Fibroblast of peridontal ligament (primary cell): Measurements from ENCODE around the gene NBAS.
A peak's percentile ranks its signal among the peaks of the same experiment; 100 is the strongest.
"Not testable (repeated sequence)": the region's sequence is repeated elsewhere in the genome, so short reads cannot be mapped to it uniquely, and the experiment has no call there.

Experiments
- DNase-seq: peaks from one replicate; pipeline ENCODE4 v3.0.0-alpha.2; 2010; ENCODE audit errors: extremely low read depth

The NBAS gene

DNA sequence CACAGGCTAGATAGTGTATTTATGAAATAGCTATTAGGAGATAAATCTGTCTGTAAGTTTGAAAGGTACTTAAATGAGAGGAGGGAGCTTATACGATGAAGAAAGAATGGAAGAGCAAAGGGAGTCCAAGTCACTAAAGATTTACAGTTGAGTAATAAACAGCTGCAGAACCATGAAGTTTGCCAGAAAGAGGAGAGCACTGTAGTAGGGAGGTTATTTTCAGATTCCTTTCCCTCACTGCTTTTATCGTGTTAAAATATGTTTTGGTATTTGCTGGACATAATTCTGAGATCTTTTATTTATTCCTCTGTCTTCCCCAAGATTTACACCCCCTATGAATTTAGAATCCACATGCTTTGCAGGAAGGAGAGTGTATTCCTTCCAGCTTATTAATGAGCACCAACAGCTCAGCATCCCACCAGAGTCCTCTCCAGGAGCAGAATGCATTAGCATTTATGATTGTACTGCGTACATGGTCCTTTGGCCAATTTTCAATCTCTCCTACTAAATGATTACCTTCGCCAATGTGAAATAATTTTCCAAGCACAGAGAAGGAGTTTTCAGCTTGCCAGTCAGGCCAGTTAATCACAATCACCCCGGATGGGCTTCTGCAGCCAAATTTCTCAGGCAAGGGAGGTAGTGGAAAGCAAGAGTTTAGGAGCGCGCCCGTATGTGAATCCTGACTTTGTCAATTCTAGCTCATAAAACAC, 297.0 kb downstream of the NBAS start:
- DNase-seq = no peak

DNA sequence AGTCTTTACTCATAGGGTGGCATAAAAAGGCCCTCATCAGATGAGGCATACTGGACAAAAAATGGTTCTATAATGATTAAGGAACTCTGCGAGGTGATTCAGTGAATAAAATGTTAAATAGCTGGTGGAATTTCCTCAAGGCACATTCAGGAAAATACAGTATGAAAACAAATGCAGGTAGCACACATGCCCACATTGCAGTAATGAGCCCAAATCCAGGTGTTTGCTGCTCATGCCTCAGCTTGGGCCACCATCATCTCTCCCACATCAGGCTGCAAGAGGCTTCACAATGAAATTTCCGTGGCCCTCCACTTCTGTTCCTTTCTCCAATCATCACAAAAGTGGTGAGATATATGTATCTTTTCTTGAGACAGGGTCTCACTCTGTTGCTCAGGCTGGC, 298.3 kb downstream of the NBAS start:
- DNase-seq = no peak

DNA sequence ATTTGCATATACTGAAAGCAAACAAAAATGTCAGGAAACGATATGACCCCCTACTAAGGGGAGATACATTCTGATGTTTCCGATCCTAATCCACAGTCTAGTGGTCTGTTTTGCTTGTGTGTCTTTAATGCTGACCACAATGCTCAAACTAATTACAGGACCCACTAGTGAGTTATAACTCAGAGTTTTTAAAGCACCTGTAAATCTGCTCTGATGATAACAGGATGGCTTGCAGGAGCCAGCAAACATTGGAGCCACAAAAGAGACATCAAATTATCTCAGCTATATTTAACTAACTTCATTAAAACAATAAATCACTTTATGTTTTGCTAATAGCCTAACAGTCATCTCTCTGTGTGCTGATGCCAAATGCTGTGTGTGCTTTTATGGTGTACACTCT, 300.3 kb downstream of the NBAS start:
- no peak for DNase-seq

DNA sequence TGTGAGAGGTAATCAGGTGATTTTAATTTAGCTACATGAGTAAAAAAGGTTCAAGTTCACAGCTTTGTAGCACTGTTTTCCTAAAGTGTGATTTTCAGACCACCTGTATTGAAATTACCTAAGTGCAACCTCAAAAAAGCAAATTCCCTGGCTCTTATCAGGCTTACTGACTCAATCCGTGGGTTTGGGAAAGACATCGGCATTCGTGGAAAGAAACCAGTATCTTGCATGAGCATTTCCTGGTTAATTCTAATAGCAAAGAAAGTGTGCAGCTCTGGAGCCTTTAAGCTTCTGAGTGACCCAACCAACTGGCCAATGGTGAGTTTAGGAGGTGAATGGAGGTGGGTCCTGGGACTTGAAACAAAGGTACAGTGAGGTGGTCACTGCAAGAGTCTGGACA, 300.9 kb downstream of the NBAS start:
- DNase-seq = no peak

DNA sequence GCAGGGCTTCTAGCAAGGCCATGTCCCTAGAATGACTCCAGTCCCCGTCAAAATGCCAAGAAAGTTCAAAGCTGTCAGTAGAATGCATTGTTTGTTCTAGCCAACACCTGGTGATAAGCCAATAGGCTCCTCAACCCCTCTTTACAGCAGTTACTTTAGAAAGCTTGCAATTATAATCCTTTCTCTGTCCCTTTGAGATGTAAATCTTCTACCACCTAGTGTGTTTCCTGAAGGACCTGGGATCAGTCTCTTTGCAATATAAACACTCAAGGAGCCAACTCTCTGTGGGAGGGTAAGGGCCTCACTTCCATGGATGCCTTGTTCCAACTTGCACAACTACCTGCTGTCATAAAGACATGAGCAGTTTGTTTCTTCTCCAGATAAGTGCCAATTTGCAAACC, 301.8 kb downstream of the NBAS start:
- no peak for DNase-seq

DNA sequence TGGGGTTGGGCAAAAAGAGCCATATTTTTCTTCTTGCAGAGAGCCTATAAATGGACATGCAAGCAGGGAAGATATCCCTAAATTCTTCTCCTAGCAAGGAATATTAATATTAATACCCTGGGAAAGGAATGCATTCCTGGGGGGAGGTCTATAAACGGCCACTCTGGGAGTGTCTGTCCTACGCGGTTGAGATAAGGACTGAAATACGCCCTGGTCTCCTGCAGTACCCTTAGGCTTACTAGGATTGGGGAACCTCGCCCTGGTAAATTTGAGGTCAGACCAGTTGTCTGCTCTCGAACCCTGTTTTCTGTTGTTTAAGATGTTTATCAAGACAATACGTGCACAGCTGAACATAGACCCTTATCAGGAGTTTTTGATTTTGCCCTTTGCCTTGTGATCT, 302.7 kb downstream of the NBAS start:
- DNase-seq = not testable (repeated sequence)

DNA sequence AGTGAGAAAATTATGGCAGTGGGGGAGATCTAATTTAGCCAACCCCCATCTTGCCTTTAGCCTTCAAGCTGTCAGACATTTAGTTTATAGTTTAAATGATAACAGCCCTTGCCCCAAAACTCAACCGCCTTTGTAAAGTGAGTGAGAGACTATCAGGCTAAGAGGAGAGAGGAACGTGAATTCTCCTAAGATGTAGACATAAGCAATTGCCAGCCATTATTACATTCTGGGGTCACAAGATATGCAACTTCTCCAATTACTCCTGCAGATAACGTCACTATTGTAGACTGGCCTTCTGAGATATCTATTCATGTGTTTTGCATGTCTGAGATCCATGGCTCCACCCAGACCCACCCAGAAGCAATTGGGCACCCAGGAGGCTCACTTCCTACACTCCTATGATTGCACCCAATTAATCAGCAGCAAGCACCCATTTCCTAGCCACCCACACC, 307.3 kb downstream of the NBAS start:
- DNase-seq = no peak

DNA sequence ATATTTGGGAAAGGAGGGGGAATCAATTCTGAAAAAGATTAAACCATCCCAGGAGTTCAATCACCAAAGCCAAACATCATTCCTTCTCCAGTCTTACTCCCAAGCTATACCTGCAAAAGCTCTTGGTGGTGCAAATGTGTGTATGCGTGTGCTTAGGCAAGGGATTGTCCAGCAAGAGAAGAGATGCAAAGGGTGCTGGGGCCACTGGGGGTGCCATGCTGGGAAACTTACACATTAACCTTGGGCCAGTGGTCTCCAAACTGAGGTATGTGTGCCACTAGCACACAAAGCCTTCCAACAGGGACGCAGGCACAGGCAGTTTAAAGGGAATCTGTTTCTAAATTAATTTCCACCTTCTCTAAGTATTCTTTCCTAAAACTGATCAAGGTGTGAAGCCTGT, 307.9 kb downstream of the NBAS start:
- no peak for DNase-seq

DNA sequence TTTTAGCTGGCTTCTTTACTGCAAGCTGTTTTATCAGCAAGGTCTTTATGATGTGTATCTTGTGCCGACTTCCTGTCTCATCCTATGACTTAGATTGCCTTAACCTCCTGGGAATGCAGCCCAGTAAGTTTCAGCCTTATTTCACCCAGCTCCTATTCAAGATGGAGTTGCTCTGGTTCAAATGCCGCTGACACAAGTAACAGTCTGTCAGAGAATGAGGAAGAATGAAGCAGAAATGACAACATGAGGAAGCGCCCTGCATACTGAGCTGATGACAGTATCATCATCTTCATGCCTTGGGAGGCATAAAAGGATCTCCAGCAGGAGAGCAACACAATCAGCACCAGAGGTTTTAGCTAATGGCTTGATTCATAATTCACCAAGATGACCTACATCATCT, 309.4 kb downstream of the NBAS start:
- DNase-seq = no peak

DNA sequence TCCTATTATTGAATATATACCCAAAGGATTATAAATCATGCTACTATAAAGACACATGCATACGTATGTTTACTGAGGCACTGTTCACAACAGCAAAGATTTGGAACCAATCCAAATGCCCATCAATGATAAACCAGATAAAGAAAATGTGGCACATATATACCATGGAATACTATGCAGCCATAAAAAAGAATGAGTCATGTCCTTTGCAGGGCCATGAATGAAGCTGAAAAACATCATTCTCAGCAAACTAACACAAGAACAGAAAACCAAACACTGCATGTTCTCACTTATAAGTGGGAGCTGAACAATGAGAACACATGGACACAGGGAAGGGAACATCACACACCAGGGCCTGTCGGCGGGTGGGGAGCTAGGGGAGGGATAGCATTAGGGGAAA, 310.2 kb downstream of the NBAS start:
- not testable (repeated sequence) for DNase-seq

DNA sequence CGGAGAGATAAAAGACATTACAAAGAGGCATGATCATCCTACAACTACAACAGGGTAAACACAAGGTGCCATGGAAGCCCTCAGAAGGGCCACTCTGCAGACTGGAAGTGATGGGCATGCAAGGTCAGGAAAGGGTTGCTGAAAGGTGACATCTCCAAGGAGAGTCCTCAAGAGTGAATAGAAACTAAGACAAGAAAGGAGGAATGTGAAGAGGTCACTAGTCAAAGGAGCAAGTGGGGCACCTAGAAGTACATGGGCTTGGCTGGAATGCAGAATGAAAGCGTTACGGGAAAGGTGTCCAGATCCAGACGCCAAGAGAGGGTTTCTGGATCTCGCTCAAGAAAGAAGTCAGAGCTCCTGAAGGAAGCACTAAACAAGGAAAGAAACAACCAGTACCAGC, 314.3 kb downstream of the NBAS start:
- no peak for DNase-seq

DNA sequence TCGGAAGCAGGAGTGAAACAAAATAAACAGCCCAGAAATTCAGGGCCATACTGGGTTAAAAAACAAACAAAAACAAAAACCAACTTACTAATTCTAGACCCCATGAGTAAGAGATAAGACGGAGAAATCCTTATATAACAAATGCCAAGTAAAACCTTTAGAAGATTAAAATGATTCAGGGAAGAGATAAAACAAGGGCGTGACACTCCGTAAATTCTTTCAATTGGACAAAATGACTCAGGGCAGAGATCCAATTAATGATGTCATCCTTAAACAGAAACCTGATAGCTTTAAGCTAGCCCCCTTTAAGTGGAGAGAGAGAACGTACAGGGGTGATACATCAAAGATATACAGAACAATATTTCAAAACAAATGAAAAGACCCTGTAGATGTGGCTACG, 317.4 kb downstream of the NBAS start:
- DNase-seq = peak; percentile 5

DNA sequence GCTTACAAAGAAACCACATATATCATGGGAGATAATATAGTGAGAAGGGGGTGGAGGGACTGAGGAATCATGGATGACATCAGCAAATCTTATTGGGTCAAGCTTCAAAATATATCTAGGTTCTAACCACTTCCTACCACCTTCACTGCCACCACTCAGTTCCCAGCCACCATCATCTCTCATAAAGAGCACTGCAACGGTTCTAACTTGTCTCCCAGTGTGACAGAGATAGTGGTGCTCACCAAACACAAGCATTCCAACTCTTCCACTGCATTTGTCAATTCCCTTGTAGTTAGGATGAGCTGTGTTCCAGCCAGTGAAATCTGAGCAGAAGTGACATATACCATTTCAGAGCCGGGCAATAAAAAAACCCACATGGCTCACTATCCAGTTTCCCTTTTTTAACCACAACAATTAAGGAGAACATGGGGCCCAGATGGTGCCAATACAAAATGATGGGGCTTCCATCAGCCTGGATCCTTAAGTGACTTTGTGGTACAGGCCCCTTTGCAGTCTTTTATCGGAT, 318.1 kb downstream of the NBAS start:
- peak; percentile 12 for DNase-seq

DNA sequence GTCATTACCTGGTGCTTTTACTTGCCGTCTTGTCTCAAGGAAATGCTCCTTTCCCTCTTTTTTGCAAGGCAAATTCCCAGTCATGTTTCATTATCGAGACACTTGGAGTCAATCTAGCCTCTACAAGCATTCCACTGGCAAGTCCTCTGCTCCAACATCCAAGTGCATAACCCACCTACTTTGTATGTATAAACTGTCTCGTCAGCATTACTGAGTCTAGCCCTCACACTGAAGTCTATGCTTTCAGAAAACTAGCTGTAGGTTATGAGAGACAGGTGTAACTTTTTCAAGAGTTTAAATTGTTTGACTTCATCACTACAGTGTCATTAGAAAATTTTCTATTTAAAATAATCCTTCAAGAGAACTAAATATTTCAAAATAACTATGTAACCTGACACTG, 319.2 kb downstream of the NBAS start:
- DNase-seq = no peak

DNA sequence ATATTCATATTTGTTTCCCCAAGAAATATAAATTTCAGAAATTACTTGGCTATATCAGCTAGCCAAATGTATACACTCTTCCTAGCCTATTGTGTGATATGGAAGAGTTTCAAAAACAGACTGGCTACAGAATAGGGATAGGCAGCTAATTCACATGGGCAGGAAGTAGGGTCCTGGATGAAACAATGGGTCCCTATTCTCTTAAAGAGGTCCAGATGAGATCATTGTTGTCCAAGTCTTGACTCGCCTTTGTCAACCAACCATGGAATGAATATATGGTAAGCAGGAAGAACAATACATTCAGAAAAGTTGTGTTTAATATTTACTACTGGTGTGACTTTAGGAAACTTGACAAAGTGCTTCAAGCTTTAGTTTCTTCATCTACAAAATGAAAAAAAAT, 319.9 kb downstream of the NBAS start:
- DNase-seq = no peak

DNA sequence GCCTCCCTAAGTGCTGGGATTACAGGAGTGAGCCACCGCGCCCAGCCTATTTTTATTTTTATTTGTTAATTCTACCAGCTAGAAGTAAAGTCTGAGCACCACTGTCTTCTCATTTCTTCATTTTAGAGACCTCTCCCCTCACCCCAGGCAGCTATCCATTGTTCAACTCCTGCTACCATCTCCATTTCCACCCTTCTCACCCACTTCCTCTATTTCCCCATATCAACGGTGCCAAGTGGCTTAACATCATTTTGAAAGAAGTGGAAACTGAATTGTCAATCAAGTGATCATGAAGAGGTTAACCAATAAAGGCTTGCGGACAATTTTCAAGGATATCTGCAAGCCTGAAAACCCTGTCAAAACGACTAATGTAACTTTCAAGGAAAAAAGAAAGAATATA, 323.1 kb downstream of the NBAS start:
- no peak for DNase-seq

DNA sequence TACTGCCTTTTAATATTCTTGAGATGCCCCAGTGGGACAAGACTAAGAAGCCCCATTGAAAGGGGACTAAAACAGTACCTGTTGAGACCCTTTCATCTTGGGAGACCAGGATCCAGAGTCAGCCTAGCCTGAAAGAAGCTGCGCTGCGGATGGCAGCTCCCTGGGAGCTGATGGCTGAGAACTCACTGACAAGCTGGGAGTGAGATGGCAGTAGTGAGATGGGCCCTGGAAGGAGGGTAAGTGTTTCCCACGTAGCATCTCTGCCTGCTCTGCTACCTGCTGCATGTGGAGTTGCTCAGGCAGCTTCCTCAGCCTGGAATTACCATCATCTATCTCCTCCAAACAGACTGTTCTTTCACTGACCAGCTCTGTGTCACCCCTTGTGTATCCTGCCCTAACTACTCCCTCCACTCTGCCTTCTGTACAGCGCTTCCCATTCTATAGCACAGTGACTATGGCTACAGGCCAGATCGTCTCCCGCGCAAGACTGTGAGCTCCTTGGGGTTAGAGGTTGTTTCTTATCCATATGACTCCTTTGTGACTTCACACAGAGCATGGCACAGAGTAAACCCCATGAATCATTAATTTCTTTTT, 330.4 kb downstream of the NBAS start:
- no peak for DNase-seq

DNA sequence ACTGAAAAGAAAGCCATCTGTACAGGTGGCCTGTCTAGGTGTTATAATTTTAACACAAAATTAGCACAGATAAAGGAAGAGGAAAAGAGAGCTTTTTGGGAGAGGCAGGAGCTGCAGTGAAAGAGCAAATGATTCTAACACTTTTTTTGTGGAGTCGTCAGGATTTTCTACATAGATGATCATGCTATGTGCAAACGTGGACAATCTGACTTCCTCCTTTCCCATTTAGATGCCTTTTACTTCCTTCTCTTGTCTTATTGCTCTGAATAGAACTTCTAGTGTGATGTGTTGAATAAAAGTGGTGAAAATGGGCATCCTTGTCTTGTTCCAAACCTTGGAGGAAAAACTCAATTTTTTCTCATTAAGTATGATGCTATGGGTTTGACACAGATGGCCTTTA, 334.5 kb downstream of the NBAS start:
- no peak for DNase-seq

DNA sequence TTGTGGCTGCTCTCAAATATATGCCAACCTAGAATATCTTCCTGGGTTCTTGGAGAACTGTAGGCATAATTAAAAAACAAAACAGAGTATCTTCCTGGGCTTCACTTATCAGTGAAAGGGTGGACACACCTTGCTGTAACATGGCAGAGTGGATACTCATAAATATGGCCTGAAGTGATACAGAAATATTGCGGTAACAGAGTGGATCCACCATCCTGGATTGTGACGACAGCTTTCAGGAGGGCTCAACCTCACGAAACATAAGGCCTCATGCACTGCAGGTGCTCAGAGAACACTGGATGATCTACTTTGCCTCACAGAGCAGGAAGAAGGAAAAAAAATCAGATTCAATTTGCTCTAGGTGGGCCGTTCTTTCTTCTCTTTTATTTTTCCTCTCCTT, 336.0 kb downstream of the NBAS start:
- DNase-seq = no peak

DNA sequence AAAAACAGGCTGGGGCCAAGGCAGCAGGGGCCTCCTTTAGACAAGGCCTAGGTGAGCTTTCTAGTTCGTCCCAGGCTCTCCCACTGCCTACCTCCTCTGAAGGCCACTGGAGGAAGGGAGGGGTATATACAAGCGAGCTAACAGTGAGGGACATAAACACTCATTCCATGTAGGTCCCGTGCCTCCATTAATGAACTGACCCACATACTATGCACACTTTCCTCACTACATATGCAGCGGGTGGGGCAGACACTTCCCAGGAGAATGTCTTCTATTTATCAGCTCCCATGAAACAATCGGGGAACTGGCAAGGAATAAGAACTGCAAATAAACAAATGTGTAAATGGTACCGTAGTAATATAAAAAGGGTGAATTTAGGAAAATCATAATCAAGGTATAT, 336.5 kb downstream of the NBAS start:
- DNase-seq = no peak

DNA sequence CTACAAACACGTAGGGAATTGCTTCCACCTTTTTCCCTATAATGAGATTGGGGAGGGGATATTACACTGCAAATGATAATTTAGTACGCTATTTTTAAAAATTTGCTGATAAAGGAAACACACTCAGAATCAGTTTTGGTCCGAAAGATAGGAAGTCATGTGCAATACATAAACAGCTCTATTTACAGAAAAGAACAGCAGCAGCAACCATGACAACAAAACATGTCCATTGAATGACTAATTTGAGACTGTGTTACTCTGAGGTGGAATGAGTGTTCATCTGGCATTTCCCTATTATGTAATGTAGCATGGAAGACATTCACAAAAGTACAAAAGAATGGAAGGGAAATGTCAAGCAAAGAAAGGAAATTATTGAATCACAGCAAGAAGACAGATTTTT, 337.2 kb downstream of the NBAS start:
- DNase-seq = peak; percentile 77

DNA sequence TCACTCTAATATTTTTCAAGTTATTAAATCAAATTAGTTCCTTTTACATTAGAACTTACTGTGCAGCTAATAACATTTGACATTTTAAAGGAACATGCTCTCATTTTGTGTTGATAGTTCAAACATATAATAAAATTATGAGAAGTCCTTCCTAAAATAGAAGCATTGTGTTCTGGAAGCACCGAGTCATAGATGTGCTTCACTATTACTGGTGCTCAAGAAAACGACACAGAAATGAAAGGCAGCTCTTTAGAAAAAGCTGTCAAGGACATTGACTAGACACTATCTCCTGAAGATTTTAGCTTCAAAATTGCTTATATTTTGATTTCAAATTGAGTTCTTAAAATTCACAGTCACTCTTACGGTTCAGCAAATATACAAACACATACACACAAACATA, 338.3 kb downstream of the NBAS start:
- DNase-seq = no peak

DNA sequence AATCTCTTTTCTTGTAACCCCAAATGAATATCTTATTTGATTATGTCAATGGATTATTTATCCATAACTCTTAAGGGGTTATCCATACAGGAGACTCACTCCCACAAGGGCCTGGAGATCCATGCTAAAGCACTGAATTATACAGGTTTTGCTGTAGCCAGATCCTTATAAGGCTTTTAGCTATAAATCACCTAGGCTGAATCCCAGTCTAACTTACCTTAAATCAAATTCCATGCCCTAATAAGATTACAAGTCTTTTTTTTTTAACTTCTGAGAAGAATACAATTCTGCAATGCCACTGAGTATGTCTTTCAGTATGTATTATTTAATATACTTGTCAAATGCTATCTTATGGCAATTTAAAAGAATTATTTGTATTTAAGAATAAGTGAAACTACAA, 340.5 kb downstream of the NBAS start:
- no peak for DNase-seq
